HFFc6 (cell line): Measurements from ENCODE around the gene MYO10. TPM values are rescaled to one million over a fixed set of nuclear protein-coding genes. Genes with fewer than 3 reads are reported as not detected.

Experiments
- DNase-seq: peaks from one replicate; pipeline ENCODE4 v3.0.0-alpha.2; 2018
- H3K27ac Mint-ChIP-seq: 2 replicates; pipeline ENCODE4 v1.8.0; 2020; ENCODE audit warnings: mild to moderate bottlenecking, mixed read lengths
- H3K27me3 Mint-ChIP-seq: 2 replicates; pipeline ENCODE4 v1.8.0; 2021; ENCODE audit warnings: mild to moderate bottlenecking, moderate library complexity, mixed read lengths; ENCODE audit not compliant: insufficient read depth
- H3K36me3 Mint-ChIP-seq: 2 replicates; pipeline ENCODE4 v1.8.0; 2021; ENCODE audit warnings: low read depth, mixed read lengths
- H3K4me1 Mint-ChIP-seq: 2 replicates; pipeline ENCODE4 v1.8.0; 2020; ENCODE audit warnings: low read depth, mixed read lengths
- H3K4me3 Mint-ChIP-seq: 2 replicates; pipeline ENCODE4 v1.8.0; 2020; ENCODE audit warnings: mild to moderate bottlenecking, moderate library complexity, mixed read lengths
- H3K9me3 Mint-ChIP-seq: 2 replicates; pipeline ENCODE4 v1.8.0; 2020; ENCODE audit warnings: mild to moderate bottlenecking, mixed read lengths
- total RNA-seq, 6 experiments: library from RNA; stranded (reverse); fragmentation: NEBNext Ultra II Directional; extraction: Animal tissue kit (Norgen Biotek cat#: 25700); gene quantifications; 2 replicates in 1 of 6; 3 replicates in 5 of 6; pipeline ENCODE4 v1.2.3, GENCODE V29; 2021
- TF ChIP-seq, protein P1 (sequence below): fragments of 200-600 bp; sonication (generic); IDR thresholded peaks from 2 replicates; pipeline ENCODE4 v1.5.0; 2021; ENCODE audit warnings: antibody characterized with exemption, mild to moderate bottlenecking

MYO10 gene
- total RNA-seq, 6 experiments from 2014 or later, result 99.4 to 142 (median 129) TPM

DNA sequence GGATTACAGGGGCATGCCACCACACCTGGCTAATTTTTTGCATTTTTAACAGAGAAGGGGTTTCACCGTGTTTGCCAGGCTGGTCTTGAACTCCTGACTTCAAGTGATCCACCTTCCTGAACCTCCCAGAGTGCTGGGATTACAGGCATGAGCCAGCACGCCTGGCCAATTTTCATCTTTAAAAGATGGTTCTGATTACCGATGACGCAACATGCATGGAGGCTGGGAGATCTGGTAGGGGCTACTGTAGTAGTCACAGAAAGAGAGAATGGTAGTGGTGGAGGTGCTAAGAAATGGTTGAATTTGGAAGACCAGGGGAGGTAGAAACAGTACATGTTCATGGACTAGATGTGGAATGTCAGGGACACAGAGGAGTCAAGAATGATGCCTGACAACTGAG, 296.9 kb downstream of the MYO10 start:
- Mint-ChIP-seq H3K4me3 (no peak overlapping the region), H3K36me3 (no peaks in the 10 kb centered on the region), H3K27ac (no peak overlapping the region), H3K9me3 (no peaks in the 10 kb centered on the region), H3K27me3 (peaks cover 43% of the 10 kb centered on the region), H3K4me1 (no peaks in the 10 kb centered on the region)
- DNase-seq, result no peak
- TF ChIP-seq, protein P1, sequence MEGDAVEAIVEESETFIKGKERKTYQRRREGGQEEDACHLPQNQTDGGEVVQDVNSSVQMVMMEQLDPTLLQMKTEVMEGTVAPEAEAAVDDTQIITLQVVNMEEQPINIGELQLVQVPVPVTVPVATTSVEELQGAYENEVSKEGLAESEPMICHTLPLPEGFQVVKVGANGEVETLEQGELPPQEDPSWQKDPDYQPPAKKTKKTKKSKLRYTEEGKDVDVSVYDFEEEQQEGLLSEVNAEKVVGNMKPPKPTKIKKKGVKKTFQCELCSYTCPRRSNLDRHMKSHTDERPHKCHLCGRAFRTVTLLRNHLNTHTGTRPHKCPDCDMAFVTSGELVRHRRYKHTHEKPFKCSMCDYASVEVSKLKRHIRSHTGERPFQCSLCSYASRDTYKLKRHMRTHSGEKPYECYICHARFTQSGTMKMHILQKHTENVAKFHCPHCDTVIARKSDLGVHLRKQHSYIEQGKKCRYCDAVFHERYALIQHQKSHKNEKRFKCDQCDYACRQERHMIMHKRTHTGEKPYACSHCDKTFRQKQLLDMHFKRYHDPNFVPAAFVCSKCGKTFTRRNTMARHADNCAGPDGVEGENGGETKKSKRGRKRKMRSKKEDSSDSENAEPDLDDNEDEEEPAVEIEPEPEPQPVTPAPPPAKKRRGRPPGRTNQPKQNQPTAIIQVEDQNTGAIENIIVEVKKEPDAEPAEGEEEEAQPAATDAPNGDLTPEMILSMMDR, result no peak

DNA sequence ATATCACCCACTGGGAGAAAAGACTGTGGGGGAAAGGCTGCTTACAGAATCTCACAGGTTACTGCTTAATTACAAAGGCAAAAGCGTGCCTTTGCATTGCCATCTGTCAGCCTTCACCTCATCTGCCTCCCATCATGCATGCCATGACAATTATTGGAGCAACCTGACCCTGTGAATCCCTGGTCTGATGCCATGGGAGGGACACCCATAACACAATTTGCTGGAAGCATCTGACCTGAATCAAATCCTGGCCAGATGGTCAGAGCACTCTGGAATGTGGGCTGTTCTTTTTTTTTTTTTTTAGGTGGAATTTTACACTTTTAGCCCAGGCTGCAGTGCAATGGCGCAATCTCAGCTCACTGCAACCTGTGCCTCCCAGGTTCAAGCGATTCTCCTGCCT, 307.7 kb downstream of the MYO10 start:
- DNase-seq, result no peak
- Mint-ChIP-seq H3K4me3 (no peak overlapping the region), H3K36me3 (no peaks in the 10 kb centered on the region), H3K27ac (no peak overlapping the region), H3K27me3 (peaks cover 47% of the 10 kb centered on the region), H3K4me1 (no peaks in the 10 kb centered on the region), H3K9me3 (no peaks in the 10 kb centered on the region)
- TF ChIP-seq, protein P1, result no peak

DNA sequence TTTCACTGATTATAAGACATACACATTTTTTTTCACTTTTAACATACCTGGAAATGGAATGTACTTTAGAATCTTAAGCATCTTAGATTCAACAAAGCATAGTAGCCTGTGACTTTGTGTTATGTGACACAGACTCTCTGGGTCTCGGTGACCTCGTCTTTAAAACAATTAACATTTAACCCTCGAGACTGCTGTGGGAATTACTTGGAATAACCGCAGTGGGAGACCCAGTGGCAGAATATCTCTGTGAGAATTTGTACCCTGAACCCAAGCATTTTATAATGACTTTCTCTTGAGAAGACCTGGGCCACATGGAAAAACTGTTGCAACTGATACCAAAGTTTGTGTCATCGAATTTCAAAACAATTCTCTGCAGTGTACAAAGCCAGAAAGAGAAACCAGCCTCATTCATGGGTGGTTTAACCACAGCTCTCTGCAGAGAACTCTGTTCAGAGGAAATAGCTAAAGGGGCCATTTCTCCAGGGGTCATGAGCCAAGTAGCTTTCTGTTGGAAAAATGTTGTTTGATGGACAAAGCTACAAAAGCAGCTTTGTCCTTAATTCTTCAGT, 309.3 kb downstream of the MYO10 start:
- Mint-ChIP-seq H3K4me3 (no peak overlapping the region), H3K27me3 (peaks cover 56% of the 10 kb centered on the region), H3K27ac (no peak overlapping the region), H3K36me3 (no peaks in the 10 kb centered on the region), H3K4me1 (no peaks in the 10 kb centered on the region), H3K9me3 (no peaks in the 10 kb centered on the region)
- DNase-seq, result no peak
- TF ChIP-seq, protein P1, result no peak

DNA sequence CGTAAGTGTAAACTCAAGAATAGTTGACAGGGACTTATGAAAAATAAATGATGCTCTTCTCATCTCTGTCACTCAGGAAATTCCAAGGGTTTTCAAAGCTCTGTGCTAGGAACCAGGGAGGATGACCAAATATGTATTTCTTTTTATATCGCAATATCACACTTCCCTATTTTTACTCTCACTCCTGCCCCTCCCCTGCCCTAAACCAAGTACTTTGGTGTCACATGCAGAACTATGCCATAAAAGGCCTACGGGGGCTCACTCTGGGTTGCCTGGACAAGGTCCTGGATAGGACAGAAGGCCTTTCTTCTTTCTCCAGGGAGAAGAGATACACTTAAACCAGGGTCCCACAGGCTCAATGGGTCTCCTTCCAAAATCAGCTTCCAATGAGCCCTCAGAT, 311.0 kb downstream of the MYO10 start:
- Mint-ChIP-seq H3K4me1 (no peaks in the 10 kb centered on the region), H3K27me3 (peaks cover 53% of the 10 kb centered on the region), H3K9me3 (no peaks in the 10 kb centered on the region), H3K36me3 (no peaks in the 10 kb centered on the region), H3K27ac (no peak overlapping the region), H3K4me3 (no peak overlapping the region)
- TF ChIP-seq, protein P1, result no peak
- no peak for DNase-seq

DNA sequence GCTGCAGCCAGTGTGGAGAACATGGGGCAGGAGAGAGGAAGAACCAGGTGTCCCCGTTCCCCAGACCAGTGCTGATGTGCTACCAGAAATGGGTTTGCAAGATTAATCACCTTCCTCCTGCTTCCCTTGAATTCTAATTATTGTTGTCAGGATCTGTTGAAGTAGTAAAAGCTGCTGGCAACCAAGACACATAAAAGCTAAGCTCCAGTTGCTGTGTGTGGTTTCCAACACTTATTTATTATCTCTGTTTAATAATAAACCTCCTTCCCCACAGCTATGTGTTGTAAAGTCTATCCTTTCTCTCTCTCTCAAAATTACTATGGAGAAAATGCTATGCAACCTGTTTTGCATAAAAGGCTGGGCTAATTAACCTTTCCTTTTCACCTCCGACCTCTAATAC, 317.0 kb downstream of the MYO10 start:
- Mint-ChIP-seq H3K27ac (no peak overlapping the region), H3K27me3 (peaks cover 20% of the 10 kb centered on the region), H3K36me3 (no peaks in the 10 kb centered on the region), H3K9me3 (no peaks in the 10 kb centered on the region), H3K4me1 (no peaks in the 10 kb centered on the region), H3K4me3 (no peak overlapping the region)
- TF ChIP-seq, protein P1, result no peak
- no peak for DNase-seq
